Measurements from ENCODE around the gene ETS1. TPM values are rescaled to one million over a fixed set of nuclear protein-coding genes. Genes with fewer than 3 reads are reported as not detected.

Gene ETS1
- total RNA-seq, 1 donor, result 95.0 TPM

DNA sequence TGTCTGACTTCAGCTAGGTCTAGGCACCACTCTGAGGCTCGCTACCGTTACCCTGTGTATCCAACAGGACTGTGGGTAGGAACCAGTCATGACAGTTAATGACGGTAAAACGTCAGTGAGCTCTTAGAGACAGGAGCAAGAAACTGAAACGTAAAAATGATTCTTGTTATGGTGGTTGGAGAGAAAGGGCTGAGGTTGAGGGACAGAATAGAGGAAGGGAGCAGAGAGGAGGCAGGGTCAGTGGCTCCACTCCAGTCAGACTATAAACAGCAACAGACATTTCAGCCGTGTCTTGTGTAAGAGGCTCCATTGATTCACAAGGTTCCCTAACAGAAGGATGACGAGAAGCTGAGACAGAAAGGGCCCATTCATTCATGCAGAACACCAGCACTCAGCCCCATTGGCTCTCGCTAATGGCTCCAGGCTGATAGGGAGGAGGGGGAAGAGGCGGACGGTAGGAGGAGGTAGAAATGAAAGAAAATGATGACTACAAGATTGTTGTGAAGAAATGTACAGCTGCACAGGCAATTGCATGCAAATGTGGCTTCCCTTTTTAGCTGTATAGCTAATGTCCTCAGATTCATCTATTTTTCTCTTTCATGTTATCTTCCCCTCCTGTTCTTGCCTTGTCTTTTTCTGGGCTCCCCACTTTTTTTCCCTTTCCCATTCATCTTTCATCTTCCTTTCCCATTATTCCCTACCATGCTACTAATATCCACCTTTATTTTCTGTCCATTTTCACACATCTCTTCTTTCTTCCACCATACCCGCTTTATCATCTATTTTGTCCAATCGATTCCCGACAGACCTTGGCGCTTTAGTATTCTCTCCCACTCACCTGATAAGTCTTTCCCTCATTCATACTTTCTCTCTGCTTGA is 34.3 kb downstream of the ETS1 start:
- peak; percentile 70 for DNase-seq (ENCODE audit: low read depth)
- no peak for TF ChIP-seq CTCF (IDR thresholded peaks at IDR 0.05; ENCODE audit: insufficient read depth, low read depth, low read length)
- no peak overlapping the region for H3K4me3 ChIP-seq (ENCODE audit: low read depth, low read length)

DNA sequence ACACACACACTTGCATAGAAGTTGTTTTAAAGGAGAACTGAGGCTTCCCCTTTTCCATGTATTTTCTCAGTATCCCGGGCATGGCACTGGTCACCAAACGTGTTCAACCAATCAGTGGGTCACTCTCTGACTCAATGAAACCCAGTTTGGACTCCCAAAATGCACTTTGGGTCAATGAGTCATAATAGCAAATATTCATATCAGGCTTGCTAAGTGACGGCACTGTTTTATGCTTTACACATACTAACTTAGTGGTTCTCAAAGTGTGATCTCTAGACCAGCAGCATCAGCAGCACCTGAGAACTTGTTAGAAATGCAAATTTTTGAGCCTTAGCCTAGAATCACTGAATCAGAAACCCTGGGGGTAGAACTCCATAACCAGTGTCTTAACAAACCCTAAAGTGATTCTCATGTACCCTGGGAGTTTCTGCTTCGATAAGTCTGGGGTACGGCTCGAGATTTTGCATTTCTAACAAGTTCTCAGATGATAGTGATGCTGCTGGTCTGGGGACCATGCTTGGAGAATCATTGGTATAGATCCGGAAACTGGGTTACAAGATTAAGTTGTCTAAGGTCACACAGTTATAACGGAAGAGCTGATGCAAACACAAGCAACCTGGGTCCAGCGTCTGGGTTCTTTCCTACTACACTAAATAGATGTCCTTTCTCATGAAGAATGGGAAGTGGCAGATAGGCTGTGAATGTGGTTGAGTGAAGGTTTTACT is 35.6 kb downstream of the ETS1 start:
- DNase-seq (ENCODE audit: low read depth), result no peak
- no peak overlapping the region for H3K4me3 ChIP-seq (ENCODE audit: low read depth, low read length)
- no peak for TF ChIP-seq CTCF (IDR thresholded peaks at IDR 0.05; ENCODE audit: insufficient read depth, low read depth, low read length)

DNA sequence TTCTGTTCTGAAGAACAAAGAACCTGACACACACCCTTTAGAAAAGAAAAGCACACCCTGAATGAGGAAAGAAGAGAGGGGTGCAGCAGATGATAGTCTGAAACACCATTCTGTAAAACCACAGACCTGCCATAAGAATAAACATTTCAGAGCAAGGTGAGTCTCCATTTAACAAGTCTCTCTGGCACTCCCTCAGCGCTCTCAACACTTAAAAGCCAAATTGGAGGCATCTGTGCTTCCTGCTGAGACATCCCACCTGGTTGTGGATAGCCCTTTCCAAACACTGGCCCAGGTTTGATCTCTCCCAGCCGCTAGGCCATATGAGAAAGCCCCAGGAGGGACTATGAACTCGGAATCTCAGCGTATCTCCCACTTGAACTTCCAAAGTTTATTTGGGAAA is 36.3 kb downstream of the ETS1 start:
- TF ChIP-seq CTCF (IDR thresholded peaks at IDR 0.05; ENCODE audit: insufficient read depth, low read depth, low read length), result no peak
- no peak for DNase-seq (ENCODE audit: low read depth)
- H3K4me3 ChIP-seq (ENCODE audit: low read depth, low read length), result no peak overlapping the region

- no peak overlapping the region for H3K4me3 ChIP-seq (ENCODE audit: low read depth, low read length)
- DNase-seq (ENCODE audit: low read depth), result no peak
These were observed 37.0 kb downstream of the ETS1 start for GRCh38 chr11:128550261-128550821.

DNA sequence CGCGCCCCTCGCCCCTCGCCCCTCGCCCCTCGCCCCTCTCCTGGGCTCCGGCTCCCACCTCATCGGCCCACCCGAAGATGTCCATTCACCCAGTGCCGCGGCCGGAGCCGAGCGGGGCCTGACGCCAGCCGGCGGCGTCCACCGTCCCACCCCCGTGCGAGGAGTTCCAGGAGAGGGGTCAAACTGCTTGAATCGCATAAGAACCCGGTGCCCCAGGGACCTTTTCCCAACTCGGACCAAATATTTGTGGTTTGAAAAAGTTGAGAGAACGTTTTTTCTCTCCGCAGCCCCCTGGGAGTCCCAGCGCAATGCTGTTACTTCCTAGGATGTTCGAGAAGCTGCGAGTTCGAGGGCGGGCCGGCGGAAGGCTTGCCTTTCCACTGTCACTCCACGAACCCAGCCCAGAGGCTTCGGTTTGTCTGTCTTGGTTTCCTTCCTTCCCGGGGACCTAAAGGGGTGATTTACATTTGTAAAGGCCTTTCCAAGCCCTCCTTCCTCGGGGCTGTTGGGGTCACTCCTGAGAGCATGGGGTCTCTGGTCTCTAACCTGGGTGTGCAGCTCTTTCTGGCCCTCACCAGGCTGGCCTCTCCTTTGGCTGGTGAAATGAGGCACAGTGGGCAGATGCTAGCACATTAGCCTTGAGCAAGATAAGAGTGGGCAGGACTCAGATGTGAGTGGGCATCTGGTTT is 38.0 kb downstream of the ETS1 start:
- TF ChIP-seq CTCF (IDR thresholded peaks at IDR 0.05; ENCODE audit: insufficient read depth, low read depth, low read length), result no peak
- DNase-seq (ENCODE audit: low read depth), result peak; percentile 60
- peak overlapping the region; percentile 46 for H3K4me3 ChIP-seq (ENCODE audit: low read depth, low read length)

More at GRCh38 chr11:128550261-128550821, 37.0 kb downstream of the ETS1 start:
- TF ChIP-seq CTCF (IDR thresholded peaks at IDR 0.05; ENCODE audit: insufficient read depth, low read depth, low read length), result no peak

- DNase-seq (ENCODE audit: low read depth), result peak; percentile 88
- TF ChIP-seq CTCF (IDR thresholded peaks at IDR 0.05; ENCODE audit: insufficient read depth, low read depth, low read length), result peak; percentile 12
- peak overlapping the region; percentile 46 for H3K4me3 ChIP-seq (ENCODE audit: low read depth, low read length)
These were observed 38.6 kb downstream of the ETS1 start for GRCh38 chr11:128548649-128549255.

All from fibroblast of villous mesenchyme (primary cell).